IMR-90 (cell line): ENCODE measurements around the gene FNDC10. TPM values are rescaled to one million over a fixed set of nuclear protein-coding genes. Genes with fewer than 3 reads are reported as not detected.

Experiments used
- ATAC-seq: fragments of 200-7000 bp; cut with Tn5 transposase; 2 replicates; pipeline ENCODE4 v1.9.1; 2020; ENCODE audit warnings: low read depth, mild to moderate bottlenecking, moderate library complexity
- BruUV-seq: library from RNA; stranded (reverse); fragments of 400-500 nt; replicated peaks from 2 replicates; lab custom pipeline; 2021; lab: Mats Ljungman, UMichigan
- CTCF ChIA-PET: fragments of 300-600 bp; formaldehyde crosslinking; extraction: SDS; loops from one replicate; lab custom pipeline; 2021; ENCODE audit warnings: antibody characterized with exemption; lab: Yijun Ruan, JAX
- POLR2A ChIA-PET: fragments of 300-600 bp; sonication (Branson Sonifier 250); formaldehyde crosslinking; loops from one replicate; lab custom pipeline; 2022; ENCODE audit warnings: antibody characterized with exemption; ENCODE audit not compliant: unreplicated experiment; lab: Charles Lee
- DNase-seq: peaks from one replicate; pipeline ENCODE4 v3.0.0; 2013
- H2AFZ ChIP-seq: replicated peaks from 2 replicates; pipeline ENCODE3; 2013; ENCODE audit warnings: low read length, mild to moderate bottlenecking; ENCODE audit not compliant: poor library complexity
- H2AK5ac ChIP-seq: 2 replicates; pipeline ENCODE4 v1.6.1; 2013; ENCODE audit warnings: low read depth, low read length, inconsistent platforms
- H2AK9ac ChIP-seq: replicated peaks from 2 replicates; pipeline ENCODE3; 2013; ENCODE audit warnings: mild to moderate bottlenecking, low read depth, low read length, moderate library complexity; ENCODE audit not compliant: poor library complexity
- H2BK120ac ChIP-seq: 2 replicates; pipeline ENCODE4 v1.6.1; 2013; ENCODE audit warnings: low read depth, low read length, inconsistent platforms
- H2BK15ac ChIP-seq: 3 replicates; pipeline ENCODE4 v1.6.1; 2013; ENCODE audit warnings: low read depth, low read length, inconsistent platforms
- H2BK20ac ChIP-seq: 2 replicates; pipeline ENCODE4 v1.6.1; 2013; ENCODE audit warnings: low read depth, mild to moderate bottlenecking, inconsistent platforms, low read length, moderate library complexity
- H2BK5ac ChIP-seq: 2 replicates; pipeline ENCODE4 v1.6.1; 2013; ENCODE audit warnings: mild to moderate bottlenecking, low read depth, low read length, inconsistent platforms; ENCODE audit not compliant: poor library complexity, severe bottlenecking
- H3K14ac ChIP-seq: replicated peaks from 2 replicates; pipeline ENCODE4 v1.6.1; 2013; ENCODE audit warnings: low read depth, low read length, inconsistent platforms
- H3K18ac ChIP-seq: 2 replicates; pipeline ENCODE4 v1.6.1; 2013; ENCODE audit warnings: low read depth, low read length, control low read depth
- H3K23ac ChIP-seq: 2 replicates; pipeline ENCODE4 v1.6.1; 2013; ENCODE audit warnings: low read depth, low read length, inconsistent platforms
- H3K27ac ChIP-seq: 2 replicates; pipeline ENCODE4 v1.5.1; 2013; ENCODE audit warnings: mild to moderate bottlenecking, control low read depth, low read length; ENCODE audit not compliant: insufficient read depth
- H3K27me3 ChIP-seq: 2 replicates; pipeline ENCODE4 v1.6.1; 2013; ENCODE audit warnings: low read length; ENCODE audit not compliant: control insufficient read depth, insufficient read depth
- H3K36me3 ChIP-seq: 2 replicates; pipeline ENCODE4 v1.6.1; 2013; ENCODE audit warnings: low read length, mixed read lengths; ENCODE audit not compliant: control insufficient read depth, insufficient read depth
- H3K4ac ChIP-seq: 2 replicates; pipeline ENCODE4 v1.6.1; 2013; ENCODE audit warnings: low read depth, low read length, inconsistent platforms
- H3K4me1 ChIP-seq: 2 replicates; pipeline ENCODE4 v1.6.1; 2013; ENCODE audit warnings: low read length, mixed read lengths; ENCODE audit not compliant: control insufficient read depth, insufficient read depth
- H3K4me2 ChIP-seq: 2 replicates; pipeline ENCODE4 v1.6.1; 2013; ENCODE audit warnings: low read depth, mild to moderate bottlenecking, control low read depth, low read length, moderate library complexity
- H3K4me3 ChIP-seq: 2 replicates; pipeline ENCODE4 v1.5.1; 2013; ENCODE audit warnings: low read depth, mild to moderate bottlenecking, control low read depth, low read length, moderate library complexity; ENCODE audit not compliant: insufficient read depth
- H3K56ac ChIP-seq: 2 replicates; pipeline ENCODE4 v1.6.1; 2013; ENCODE audit warnings: low read length, inconsistent platforms; ENCODE audit not compliant: insufficient read depth; ENCODE audit errors: extremely low read depth
- H3K79me1 ChIP-seq, 2 experiments: 2 replicates each; pipeline ENCODE4 v1.6.1; 2013; ENCODE audit warnings: low read length in 2 of 2, inconsistent platforms in 1 of 2, low read depth in 1 of 2
- H3K9ac ChIP-seq: 2 replicates; pipeline ENCODE4 v1.6.1; 2013; ENCODE audit warnings: low read depth, low read length, control low read depth
- H3K9me1 ChIP-seq: 2 replicates; pipeline ENCODE4 v1.6.1; 2013; ENCODE audit warnings: low read length, inconsistent platforms; ENCODE audit not compliant: insufficient read depth
- H3K9me3 ChIP-seq: 2 replicates; pipeline ENCODE4 v1.6.1; 2013; ENCODE audit warnings: low read length; ENCODE audit not compliant: control insufficient read depth, insufficient read depth
- H4K20me1 ChIP-seq: 2 replicates; pipeline ENCODE4 v1.6.1; 2013; ENCODE audit warnings: low read length, inconsistent platforms; ENCODE audit not compliant: insufficient read depth
- H4K5ac ChIP-seq: 2 replicates; pipeline ENCODE4 v1.6.1; 2013; ENCODE audit warnings: mild to moderate bottlenecking, low read depth, low read length, control low read depth
- H4K8ac ChIP-seq, 2 experiments: 2 replicates each; pipeline ENCODE4 v1.6.1; 2013; ENCODE audit warnings: low read depth in 2 of 2, low read length in 2 of 2, control low read depth in 1 of 2, inconsistent platforms in 1 of 2
- H4K91ac ChIP-seq: 2 replicates; pipeline ENCODE4 v1.6.1; 2013; ENCODE audit warnings: low read depth, low read length, inconsistent platforms; ENCODE audit not compliant: insufficient read depth
- CTCF ChIP-seq: conservative IDR thresholded peaks from 2 replicates; pipeline ENCODE4 v1.5.1; 2012; ENCODE audit warnings: mild to moderate bottlenecking, low read depth, low read length, improper control_type of control experiment
- POLR2A ChIP-seq: IDR thresholded peaks from 2 replicates; pipeline ENCODE4 v1.6.1; 2012; ENCODE audit warnings: mild to moderate bottlenecking, low read depth, low read length
- USF2 ChIP-seq: fragments of 150-350 bp; IDR thresholded peaks from 2 replicates; pipeline ENCODE4 v1.6.1; 2017; ENCODE audit warnings: mild to moderate bottlenecking, antibody characterized with exemption, low read length, low read depth
- WGBS, 2 experiments: methylation state at CpG; one replicate each; pipeline versions ENCODE4 v1.1.5 to v1.1.7; 2013; ENCODE audit warnings: missing lambda C conversion rate in 2 of 2; ENCODE audit not compliant: insufficient read length in 1 of 2; ENCODE audit errors: extremely low coverage in 2 of 2; 5-methylcytosine and 5-hydroxymethylcytosine counted together
- dilution Hi-C: fragments of 300-500 bp; cut with HindIII; formaldehyde crosslinking; loops from one replicate; pipeline ENCODE4 v1.14.3; 2018; ENCODE audit warnings: low sequenced_read_pairs; ENCODE audit not compliant: unreplicated experiment
- in situ Hi-C: fragments of 300-500 bp; cut with MboI; formaldehyde crosslinking; loops from 3 replicates; pipeline ENCODE4 v1.14.3; 2019; ENCODE audit warnings: low sequenced_read_pairs, inconsistent platforms, mixed read lengths
- intact Hi-C: fragments of 100-400 bp; cut with micrococcal nuclease; formaldehyde crosslinking; loops from 2 replicates; pipeline ENCODE4 v1.10.0; 2022
- polyA plus RNA-seq, 3 experiments: library from polyadenylated mRNA; depleted of rRNA; stranded (reverse); fragments of >200 nt; gene quantifications; 2 replicates each; pipeline ENCODE4 v1.2.3, GENCODE V29; 2012; ENCODE audit warnings: low replicate concordance in 1 of 3
- total RNA-seq: library from RNA; depleted of rRNA; stranded (reverse); fragments of >200 nt; gene quantifications from 2 replicates; pipeline ENCODE4 v1.2.3, GENCODE V29; 2012

FNDC10 gene
- total and polyA plus RNA-seq, 2 of the 4 experiments (the other 2 are of a cell fraction): 0.36 to 5.8 TPM

- H3K27ac ChIP-seq: no peak overlapping the region
- POLR2A ChIA-PET: no interaction called here
Measured at GRCh38 chr1:1601564-1602303, 1.8 kb upstream of the FNDC10 start.

More at GRCh38 chr1:1601564-1602303, 1.8 kb upstream of the FNDC10 start:
- Histone ChIP-seq H2BK120ac (no peak overlapping the region), H3K27me3 (peaks cover 12% of the 10 kb centered on the region), H4K5ac (no peak overlapping the region), H3K14ac (no peak overlapping the region), H2AFZ (peak overlapping the region; percentile 6), H2AK5ac (no peak overlapping the region), H3K4me2 (no peak overlapping the region), H2AK9ac (no peak overlapping the region), H4K20me1 (no peaks in the 10 kb centered on the region), H3K9me1 (no peaks in the 10 kb centered on the region), H4K8ac (no peak overlapping the region), H2BK5ac (no peak overlapping the region), H3K36me3 (no peaks in the 10 kb centered on the region), H3K18ac (no peak overlapping the region), H3K23ac (no peak overlapping the region), H3K79me1 (no peaks in the 10 kb centered on the region), H3K9ac (no peak overlapping the region), H3K4me3 (no peak overlapping the region), H2BK15ac (no peak overlapping the region), H3K4ac (no peak overlapping the region), H3K56ac (no peak overlapping the region), H3K9me3 (no peaks in the 10 kb centered on the region), H4K91ac (no peak overlapping the region), H2BK20ac (no peak overlapping the region), H3K4me1 (peaks cover 10% of the 10 kb centered on the region; the same call in 1 of the 2 replicates)
- no TSS peak for BruUV-seq
- dilution Hi-C loops: no loop called here
- DNase-seq (no peak), ATAC-seq (no peak)
- intact Hi-C loops: no loop called here
- in situ Hi-C loops: no loop called here
- TF ChIP-seq USF2 (no peak), POLR2A (no peak), CTCF (no peak)
- CTCF ChIA-PET: no interaction called here
- 84% methylated on average over 5 of the region's 15 CpGs; no CpG with 5 or more reads in 1 of the 2 experiments for WGBS, 2 experiments
